Coronary artery (tissue), 2 donors: ENCODE data around the gene AAMDC.

ENCODE experiments used
- DNase-seq: peaks from one replicate; pipeline ENCODE4 v3.0.0-alpha.2; 2017; ENCODE audit warnings: low spot score
- H3K27ac ChIP-seq, 2 donors: fragments of 200-600 bp; sonication (generic); one replicate each; pipeline ENCODE4 v1.5.1; 2016 to 2019
- H3K4me3 ChIP-seq: fragments of 200-600 bp; sonication (generic); 2 replicates; pipeline ENCODE4 v1.5.1; 2016; ENCODE audit warnings: mild to moderate bottlenecking, moderate library complexity
- CTCF ChIP-seq: fragments of 200-600 bp; sonication (generic); IDR thresholded peaks from one replicate; pipeline ENCODE4 v1.5.1; 2019; ENCODE audit warnings: antibody characterized with exemption

AAMDC gene

DNA sequence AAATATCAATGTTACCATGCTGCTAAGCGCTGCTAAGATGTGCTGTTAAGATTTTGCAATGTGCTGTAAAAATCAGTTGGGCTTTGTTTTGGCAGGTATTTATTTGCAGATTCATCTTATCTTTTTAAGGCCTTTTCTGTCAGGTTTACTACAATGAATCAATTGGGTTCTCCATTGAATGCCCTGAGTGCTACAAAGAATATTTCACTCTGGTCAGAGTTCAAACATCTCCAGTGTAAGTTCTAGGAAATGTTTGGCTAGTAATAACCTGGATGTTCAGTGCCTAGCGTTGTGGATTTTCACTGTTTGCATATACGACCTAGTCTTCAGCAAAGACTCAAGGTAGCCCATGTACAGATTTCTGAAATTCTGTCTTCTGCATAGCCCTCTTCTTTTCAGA is 36.4 kb upstream of the AAMDC start:
- no peak for DNase-seq
- no peak overlapping the region for H3K4me3 ChIP-seq
- H3K27ac ChIP-seq, result no peak overlapping the region
- TF ChIP-seq CTCF, result no peak

DNA sequence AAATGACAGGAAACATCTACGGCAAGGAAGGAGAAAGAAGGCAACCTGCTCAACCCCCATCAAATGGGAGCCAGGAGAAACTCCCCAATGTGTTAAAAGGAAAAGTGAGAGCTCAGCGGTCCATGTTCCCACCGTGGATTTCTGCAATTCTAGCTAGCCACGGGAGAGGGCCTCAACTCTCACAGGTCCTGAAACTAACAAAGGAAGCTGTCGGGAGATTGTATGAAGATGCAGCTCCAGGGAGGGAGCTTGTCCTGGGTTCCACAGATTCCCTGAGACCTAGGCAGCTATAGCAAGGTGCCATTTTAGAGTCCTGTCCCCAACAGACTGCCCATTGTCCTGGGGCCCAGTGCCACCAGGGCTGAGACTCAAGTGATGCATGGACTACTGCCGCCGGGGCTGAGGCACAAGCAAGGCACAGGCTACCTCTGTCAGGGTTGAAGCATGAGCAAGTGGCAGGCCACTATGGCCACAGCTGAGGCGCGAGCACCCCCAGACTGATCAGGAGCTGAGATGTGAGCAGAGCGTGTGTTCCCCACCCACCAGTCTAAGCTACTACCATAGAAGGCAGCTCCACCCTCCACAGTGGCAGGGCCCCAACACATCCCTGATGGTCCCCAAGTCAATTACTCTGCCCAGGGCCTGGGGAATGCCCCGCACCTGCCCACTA is 31.7 kb upstream of the AAMDC start:
- Histone ChIP-seq H3K4me3 (no peak overlapping the region), H3K27ac (no peak overlapping the region)
- DNase-seq, result no peak
- no peak for TF ChIP-seq CTCF

DNA sequence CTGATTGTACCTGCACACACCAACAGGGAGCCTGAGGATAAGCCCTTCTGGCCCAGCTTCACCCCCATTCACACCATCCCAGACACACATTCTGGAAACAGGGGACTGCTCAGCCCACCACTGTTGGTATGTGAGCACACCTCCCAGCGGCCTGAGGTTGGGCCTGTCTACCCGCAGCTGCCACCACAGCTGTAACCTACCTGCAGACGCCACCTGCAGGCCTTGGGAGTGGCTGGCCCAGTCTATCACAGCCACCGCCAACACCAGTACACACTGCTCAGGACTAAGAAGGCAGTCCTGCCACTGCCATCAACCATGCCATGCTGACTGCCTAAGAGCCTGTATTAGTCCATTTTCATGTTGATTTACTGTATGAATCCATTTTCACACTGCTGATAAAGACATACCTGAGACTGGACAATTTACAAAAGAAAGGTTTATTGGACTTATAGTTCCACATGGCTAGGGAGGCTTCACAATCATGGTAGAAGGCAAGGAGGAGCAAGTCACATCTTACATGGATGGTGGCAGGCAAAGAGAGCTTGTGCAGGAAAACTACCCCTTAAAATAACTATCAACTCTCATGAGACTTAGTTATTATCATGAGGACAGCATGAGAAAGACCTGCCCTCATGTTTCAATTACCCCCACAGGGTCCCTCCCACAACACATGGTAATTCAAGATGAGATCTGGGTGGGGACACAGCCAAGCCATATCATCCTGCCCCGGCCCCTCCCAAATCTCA is 31.0 kb upstream of the AAMDC start:
- TF ChIP-seq CTCF, result no peak
- no peak for DNase-seq
- Histone ChIP-seq H3K4me3 (no peak overlapping the region), H3K27ac (no peak overlapping the region)

GRCh38 chr11:77791301-77791700 is 29.6 kb upstream of the AAMDC start:
- no peak for TF ChIP-seq CTCF
- no peak overlapping the region for H3K27ac ChIP-seq
- DNase-seq, result no peak
- no peak overlapping the region for H3K4me3 ChIP-seq

- no peak overlapping the region for H3K27ac ChIP-seq
- no peak overlapping the region for H3K4me3 ChIP-seq
- no peak for DNase-seq
- TF ChIP-seq CTCF, result no peak
Observed at GRCh38 chr11:77793972-77794371, 27.0 kb upstream of the AAMDC start.

- no peak overlapping the region for H3K27ac ChIP-seq
- no peak for TF ChIP-seq CTCF
Observed at GRCh38 chr11:77799338-77799737, 21.6 kb upstream of the AAMDC start.

GRCh38 chr11:77800449-77800848 is 20.5 kb upstream of the AAMDC start:
- H3K4me3 ChIP-seq, result no peak overlapping the region
- no peak for TF ChIP-seq CTCF
- H3K27ac ChIP-seq, result no peak overlapping the region
- no peak for DNase-seq

More at GRCh38 chr11:77799338-77799737, 21.6 kb upstream of the AAMDC start:
- DNase-seq, result no peak
- no peak overlapping the region for H3K4me3 ChIP-seq
